H1 (cell line): ENCODE results near the gene EIF2A. TPM values are rescaled to one million over a fixed set of nuclear protein-coding genes. Genes with fewer than 3 reads are reported as not detected.

Experiments used
- CTCF ChIA-PET: fragments of 300-600 bp; sonication (Branson Sonifier 250); formaldehyde crosslinking; loops from one replicate; lab custom pipeline; 2021; ENCODE audit not compliant: partially characterized antibody; lab: Charles Lee
- POLR2A ChIA-PET: fragments of 300-600 bp; sonication (Branson Sonifier 250); formaldehyde crosslinking; loops from one replicate; lab custom pipeline; 2021; ENCODE audit warnings: inconsistent platforms; ENCODE audit not compliant: partially characterized antibody; lab: Charles Lee
- DNase-seq, 2 experiments: peaks; one replicate each; pipeline versions ENCODE4 v3.0.0 to v3.0.0-alpha.2; 2010 to 2022; ENCODE audit warnings: low spot score in 2 of 2, low read depth in 1 of 2, mixed read lengths in 1 of 2
- FAIRE-seq: peaks from 2 replicates; lab custom pipeline; 2011; peaks lifted over from hg19 to GRCh38; lab: Jason Lieb, UNC
- H2AFZ ChIP-seq: 2 replicates; pipeline ENCODE4 v1.8.1; 2012; ENCODE audit warnings: low read length, inconsistent platforms
- H2AK5ac ChIP-seq: 2 replicates; pipeline ENCODE4 v1.6.1; 2013; ENCODE audit warnings: low read depth, low read length
- H2BK120ac ChIP-seq: replicated peaks from 2 replicates; pipeline ENCODE3; 2013; ENCODE audit warnings: low read depth, low read length, inconsistent platforms
- H2BK12ac ChIP-seq: 2 replicates; pipeline ENCODE4 v1.6.1; 2013; ENCODE audit warnings: low read depth, low read length
- H2BK15ac ChIP-seq: 2 replicates; pipeline ENCODE4 v1.6.1; 2013; ENCODE audit warnings: low read length
- H2BK20ac ChIP-seq: 2 replicates; pipeline ENCODE4 v1.6.1; 2013; ENCODE audit warnings: low read length
- H2BK5ac ChIP-seq: 2 replicates; pipeline ENCODE4 v1.6.1; 2013; ENCODE audit warnings: low read depth, low read length
- H3K14ac ChIP-seq: 2 replicates; pipeline ENCODE4 v1.6.1; 2013; ENCODE audit warnings: inconsistent platforms; ENCODE audit not compliant: insufficient read length
- H3K18ac ChIP-seq: 2 replicates; pipeline ENCODE4 v1.6.1; 2013; ENCODE audit warnings: low read length; ENCODE audit errors: extremely low read depth
- H3K23ac ChIP-seq: 2 replicates; pipeline ENCODE4 v1.6.1; 2013; ENCODE audit warnings: inconsistent platforms; ENCODE audit not compliant: insufficient read length
- H3K23me2 ChIP-seq: 2 replicates; pipeline ENCODE4 v1.6.1; 2013; ENCODE audit warnings: low read depth, low read length
- H3K27ac ChIP-seq: 2 replicates; pipeline ENCODE4 v1.6.1; 2011; ENCODE audit warnings: low read depth, low read length, inconsistent platforms
- H3K27me3 ChIP-seq, 4 experiments: replicated peaks in 1 of 4; 1 replicate in 1 of 4; 2 replicates in 3 of 4; pipeline versions ENCODE4 v1.6.1 to v1.8.1; 2011 to 2013; ENCODE audit warnings: low read length in 3 of 4, mild to moderate bottlenecking in 3 of 4, inconsistent platforms in 2 of 4, mixed read lengths in 2 of 4, moderate library complexity in 1 of 4; ENCODE audit not compliant: control insufficient read depth in 3 of 4, insufficient read depth in 3 of 4; ENCODE audit errors: extremely low read depth in 1 of 4
- H3K36me3 ChIP-seq, 4 experiments: 2 replicates each; pipeline versions ENCODE4 v1.6.1 to v1.8.1; 2011 to 2013; ENCODE audit warnings: mild to moderate bottlenecking in 4 of 4, low read length in 3 of 4, moderate library complexity in 2 of 4, control low read depth in 1 of 4, inconsistent platforms in 1 of 4; ENCODE audit not compliant: insufficient read depth in 4 of 4, control insufficient read depth in 2 of 4
- H3K4ac ChIP-seq: replicated peaks from 2 replicates; pipeline ENCODE3; 2013; ENCODE audit warnings: low read length, low read depth, mixed read lengths, inconsistent platforms; ENCODE audit not compliant: insufficient read length
- H3K4me1 ChIP-seq, 4 experiments: replicated peaks in 1 of 4; 1 replicate in 1 of 4; 2 replicates in 3 of 4; pipeline versions ENCODE4 v1.6.1 to v1.8.1; 2011 to 2013; ENCODE audit warnings: low read length in 3 of 4, inconsistent platforms in 2 of 4, mixed read lengths in 1 of 4; ENCODE audit not compliant: insufficient read depth in 4 of 4, control insufficient read depth in 3 of 4
- H3K4me2 ChIP-seq, 2 experiments: 2 replicates each; pipeline versions ENCODE4 v1.6.1 to v1.8.1; 2011 to 2013; ENCODE audit warnings: low read depth in 2 of 2, low read length in 2 of 2, control low read depth in 1 of 2, inconsistent platforms in 1 of 2, mild to moderate bottlenecking in 1 of 2; ENCODE audit not compliant: insufficient read depth in 1 of 2
- H3K4me3 ChIP-seq, 4 experiments: fragments of 200-600, 300-600 bp in 1 of 4; sonication (generic), shearing (Covaris generic), sonication (Bioruptor Twin) in 1 of 4; 2 replicates each; pipeline versions ENCODE4 v1.5.1 to v1.8.1; 2011 to 2016; ENCODE audit warnings: low read length in 4 of 4, low read depth in 3 of 4, control low read depth in 2 of 4, inconsistent platforms in 2 of 4, mild to moderate bottlenecking in 2 of 4, mixed read lengths in 1 of 4, moderate library complexity in 1 of 4; ENCODE audit not compliant: insufficient read depth in 2 of 4; ENCODE audit errors: extremely low read depth in 1 of 4
- H3K56ac ChIP-seq: replicated peaks from 2 replicates; pipeline ENCODE3; 2013; ENCODE audit warnings: low read depth, mild to moderate bottlenecking, mixed read lengths, low read length, inconsistent platforms; ENCODE audit not compliant: insufficient read length
- H3K79me1 ChIP-seq: 2 replicates; pipeline ENCODE4 v1.6.1; 2013; ENCODE audit warnings: low read depth, low read length, control low read depth
- H3K79me2 ChIP-seq, 2 experiments: 2 replicates each; pipeline versions ENCODE4 v1.6.1 to v1.8.1; 2012 to 2013; ENCODE audit warnings: low read length in 2 of 2, mild to moderate bottlenecking in 2 of 2, inconsistent platforms in 1 of 2; ENCODE audit not compliant: insufficient read depth in 2 of 2, control insufficient read depth in 1 of 2
- H3K9ac ChIP-seq, 4 experiments: replicated peaks in 1 of 4; 1 replicate in 1 of 4; 2 replicates in 3 of 4; pipeline versions ENCODE4 v1.6.1 to v1.8.1; 2011 to 2013; ENCODE audit warnings: low read depth in 3 of 4, low read length in 3 of 4, control low read depth in 2 of 4, mild to moderate bottlenecking in 2 of 4, moderate library complexity in 2 of 4, inconsistent platforms in 1 of 4; ENCODE audit errors: extremely low read depth in 1 of 4
- H3K9me3 ChIP-seq, 2 experiments: 2 replicates each; pipeline versions ENCODE4 v1.6.1 to v1.8.1; 2012 to 2013; ENCODE audit warnings: mild to moderate bottlenecking in 2 of 2, moderate library complexity in 2 of 2, control low read depth in 1 of 2, inconsistent platforms in 1 of 2, low read depth in 1 of 2, low read length in 1 of 2, mixed read lengths in 1 of 2; ENCODE audit not compliant: insufficient read depth in 2 of 2
- H4K20me1 ChIP-seq, 2 experiments: replicated peaks in 1 of 2; 2 replicates each; pipeline versions ENCODE3 to v1.8.1; 2011 to 2013; ENCODE audit warnings: inconsistent platforms in 2 of 2, low read length in 2 of 2, mild to moderate bottlenecking in 1 of 2; ENCODE audit not compliant: insufficient read depth in 2 of 2, control insufficient read depth in 1 of 2
- H4K5ac ChIP-seq: 2 replicates; pipeline ENCODE4 v1.6.1; 2013; ENCODE audit warnings: low read length, low read depth, mixed read lengths, inconsistent platforms; ENCODE audit not compliant: insufficient read length
- H4K8ac ChIP-seq: 2 replicates; pipeline ENCODE4 v1.8.0; 2013; ENCODE audit warnings: mild to moderate bottlenecking, moderate library complexity, low read length, inconsistent platforms; ENCODE audit not compliant: insufficient read depth; ENCODE audit errors: extremely low read depth
- H4K91ac ChIP-seq: replicated peaks from 2 replicates; pipeline ENCODE3; 2013; ENCODE audit warnings: low read length, mixed read lengths, inconsistent platforms; ENCODE audit not compliant: insufficient read length
- RAD21 ChIP-seq, 2 experiments: IDR thresholded peaks in 1 of 2; conservative IDR thresholded peaks in 1 of 2; 2 replicates each; pipeline ENCODE4 v1.6.1; 2011; ENCODE audit warnings: low read depth in 2 of 2, low read length in 2 of 2, improper control_type of control experiment in 1 of 2, inconsistent platforms in 1 of 2, mild to moderate bottlenecking in 1 of 2, moderate library complexity in 1 of 2
- TCF12 ChIP-seq: IDR thresholded peaks from 2 replicates; pipeline ENCODE4 v1.6.1; 2011; ENCODE audit warnings: low read depth, mild to moderate bottlenecking, low read length
- WGBS, 2 experiments: shearing (Covaris generic) in 1 of 2; methylation state at CpG; one replicate each; pipeline versions ENCODE4 v1.1.6 to v1.1.7; 2013 to 2015; ENCODE audit warnings: low lambda C conversion rate in 2 of 2, mixed read lengths in 2 of 2, inconsistent platforms in 1 of 2, low coverage in 1 of 2, missing lambda C conversion rate in 1 of 2; ENCODE audit not compliant: insufficient replicate concordance in 2 of 2, insufficient coverage in 1 of 2, insufficient read length in 1 of 2; ENCODE audit errors: extremely low coverage in 1 of 2, missing lambda C conversion rate in 1 of 2; 5-methylcytosine and 5-hydroxymethylcytosine counted together
- polyA plus RNA-seq, 7 experiments: library from polyadenylated mRNA; depleted of rRNA in 3 of 7; stranded (reverse) in 5 of 7; unstranded in 2 of 7; fragments of >200 nt in 5 of 7; fragments of 200-250 nt in 2 of 7; gene quantifications; 1 replicate in 5 of 7; 2 replicates in 1 of 7; 4 replicates in 1 of 7; pipeline versions ENCODE4 v1.2.1 to v1.2.3, GENCODE V29; 2011 to 2013; ENCODE audit warnings: missing spikeins in 2 of 7, mixed read lengths in 2 of 7
- total RNA-seq: library from RNA; stranded (reverse); fragmentation: NEBNext Ultra II Directional; extraction: Animal tissue kit (Norgen Biotek cat#: 25700); gene quantifications from 2 replicates; pipeline ENCODE4 v1.2.1, GENCODE V29; 2021
- TF ChIP-seq, protein P1 (sequence below), 3 experiments: IDR thresholded peaks; 1 replicate in 2 of 3; 2 replicates in 1 of 3; pipeline versions ENCODE4 v1.5.1 to v1.6.1; 2011; ENCODE audit warnings: low read length in 3 of 3, mild to moderate bottlenecking in 3 of 3, inconsistent platforms in 2 of 3, low read depth in 1 of 3, moderate library complexity in 1 of 3; ENCODE audit not compliant: insufficient read depth in 1 of 3; ENCODE audit errors: control extremely low read depth in 1 of 3
- TF ChIP-seq, protein P2 (sequence below): IDR thresholded peaks from 2 replicates; pipeline ENCODE4 v1.6.1; 2011; ENCODE audit warnings: low read length, improper control_type of control experiment

Gene EIF2A
- total and polyA plus RNA-seq, 2 of the 8 experiments (the other 6 are each of a cell fraction or from before 2014, with no cell fraction given) = 59.3 to 91.6 TPM

DNA sequence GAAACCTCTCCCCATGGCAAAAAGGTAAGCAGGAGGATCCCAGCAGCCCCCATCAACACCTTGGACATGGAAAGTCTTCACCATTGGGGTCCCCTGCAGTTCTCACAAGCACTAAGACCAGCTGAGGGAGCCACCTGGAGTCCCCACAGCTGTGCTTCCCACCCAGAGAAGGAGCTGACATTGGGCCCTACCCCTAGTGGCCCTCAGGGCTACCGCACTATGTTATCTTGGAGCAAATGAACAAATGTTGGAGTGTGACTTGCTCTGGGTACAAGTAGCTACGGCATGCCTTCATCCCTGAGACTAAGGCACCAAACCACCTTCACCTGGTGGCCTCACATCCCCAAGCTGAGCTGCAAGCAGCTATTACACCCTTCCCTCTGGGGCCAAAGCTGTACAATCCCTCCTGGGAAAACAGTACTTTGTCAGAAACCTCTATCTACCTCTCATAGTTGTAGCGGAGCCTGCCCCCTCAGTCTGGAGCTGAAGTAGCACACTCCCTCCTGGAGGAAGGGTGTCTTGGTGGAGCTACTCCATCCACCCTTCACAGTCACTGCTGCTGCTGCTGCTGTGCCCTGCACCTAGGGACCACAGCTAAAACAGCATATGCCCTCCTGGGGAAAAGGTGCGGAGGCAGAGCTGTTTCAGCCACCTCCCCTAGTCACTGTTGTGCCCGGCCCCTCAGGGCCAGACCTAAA is 43.0 kb upstream of the EIF2A start:
- H4K8ac ChIP-seq = no peak overlapping the region
- H3K9me3 ChIP-seq = peaks cover 11 to 12% of the 10 kb centered on the region in 2 experiments
- no peaks in the 10 kb centered on the region for H4K20me1 ChIP-seq
- 78% methylated on average over 5 of the region's 5 CpGs; no CpG with 5 or more reads in 1 of the 2 experiments for WGBS, 2 experiments
- H3K4me1 ChIP-seq = no peaks in the 10 kb centered on the region
- ChIA-PET POLR2A (interaction anchor here (0.9 to 1.0 kb wide), 2 partner anchors 8 to 95 kb away, joined by 3 read pairs; no protein-coding TSS in a partner anchor), CTCF (interaction anchor here (0.6 to 2.7 kb wide), 20 partner anchors 9 to 322 kb away, joined by 3 to 22 read pairs (median 4); no protein-coding TSS in a partner anchor)
- no peak overlapping the region for H3K4me2 ChIP-seq
- no peak overlapping the region for H3K27ac ChIP-seq
- no peak overlapping the region for H2BK120ac ChIP-seq
- no peak overlapping the region for H2BK15ac ChIP-seq
- DNase-seq (no peak), FAIRE-seq (no peak)
- no peak overlapping the region for H3K4me3 ChIP-seq
- no peak overlapping the region for H3K9ac ChIP-seq
- peak overlapping the region; percentile 17; the same call in 1 of the 2 replicates for H2BK12ac ChIP-seq
- H3K79me2 ChIP-seq = no peaks in the 10 kb centered on the region
- H3K14ac ChIP-seq = no peak overlapping the region
- TF ChIP-seq RAD21 (IDR thresholded peaks at IDR 0.05 in 1 of 2, conservative IDR thresholded peaks at IDR 0.05 in 1 of 2; ENCODE audit: low read depth in 2 of 2, low read length in 2 of 2) (peak; percentile 0 to 24; a peak in 1 of 4 replicates), TCF12 (no peak)
- TF ChIP-seq, protein P1, sequence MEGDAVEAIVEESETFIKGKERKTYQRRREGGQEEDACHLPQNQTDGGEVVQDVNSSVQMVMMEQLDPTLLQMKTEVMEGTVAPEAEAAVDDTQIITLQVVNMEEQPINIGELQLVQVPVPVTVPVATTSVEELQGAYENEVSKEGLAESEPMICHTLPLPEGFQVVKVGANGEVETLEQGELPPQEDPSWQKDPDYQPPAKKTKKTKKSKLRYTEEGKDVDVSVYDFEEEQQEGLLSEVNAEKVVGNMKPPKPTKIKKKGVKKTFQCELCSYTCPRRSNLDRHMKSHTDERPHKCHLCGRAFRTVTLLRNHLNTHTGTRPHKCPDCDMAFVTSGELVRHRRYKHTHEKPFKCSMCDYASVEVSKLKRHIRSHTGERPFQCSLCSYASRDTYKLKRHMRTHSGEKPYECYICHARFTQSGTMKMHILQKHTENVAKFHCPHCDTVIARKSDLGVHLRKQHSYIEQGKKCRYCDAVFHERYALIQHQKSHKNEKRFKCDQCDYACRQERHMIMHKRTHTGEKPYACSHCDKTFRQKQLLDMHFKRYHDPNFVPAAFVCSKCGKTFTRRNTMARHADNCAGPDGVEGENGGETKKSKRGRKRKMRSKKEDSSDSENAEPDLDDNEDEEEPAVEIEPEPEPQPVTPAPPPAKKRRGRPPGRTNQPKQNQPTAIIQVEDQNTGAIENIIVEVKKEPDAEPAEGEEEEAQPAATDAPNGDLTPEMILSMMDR (IDR thresholded peaks at IDR 0.05; ENCODE audit: control extremely low read depth in 1 of 3, insufficient read depth in 1 of 3, low read depth in 1 of 3, low read length in 3 of 3) = peak in 2 of 3 experiments; percentile 28; a peak in 2 of 4 replicates
- TF ChIP-seq, protein P2, sequence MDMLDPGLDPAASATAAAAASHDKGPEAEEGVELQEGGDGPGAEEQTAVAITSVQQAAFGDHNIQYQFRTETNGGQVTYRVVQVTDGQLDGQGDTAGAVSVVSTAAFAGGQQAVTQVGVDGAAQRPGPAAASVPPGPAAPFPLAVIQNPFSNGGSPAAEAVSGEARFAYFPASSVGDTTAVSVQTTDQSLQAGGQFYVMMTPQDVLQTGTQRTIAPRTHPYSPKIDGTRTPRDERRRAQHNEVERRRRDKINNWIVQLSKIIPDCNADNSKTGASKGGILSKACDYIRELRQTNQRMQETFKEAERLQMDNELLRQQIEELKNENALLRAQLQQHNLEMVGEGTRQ = no peak
- H3K79me1 ChIP-seq = no peaks in the 10 kb centered on the region
- H4K91ac ChIP-seq = no peak overlapping the region
- H3K27me3 ChIP-seq = no peaks in the 10 kb centered on the region
- no peak overlapping the region for H3K18ac ChIP-seq
- no peak overlapping the region for H4K5ac ChIP-seq
- 0 out of 2 replicates have a peak overlapping the region, but pooled peaks have one; percentile 7 for H2BK5ac ChIP-seq
- no peak overlapping the region for H3K4ac ChIP-seq
- H2AFZ ChIP-seq = 0 out of 2 replicates have a peak overlapping the region, but pooled peaks have one; percentile 6
- no peaks in the 10 kb centered on the region for H3K36me3 ChIP-seq
- no peak overlapping the region for H2AK5ac ChIP-seq
- H3K56ac ChIP-seq = no peak overlapping the region
- H3K23me2 ChIP-seq = no peaks in the 10 kb centered on the region
- H2BK20ac ChIP-seq = no peak overlapping the region
- no peak overlapping the region for H3K23ac ChIP-seq
